HL-60/S4 treated with phorbol 12-myristate 13-acetate at 8.2 ng/mL for 4 days and 3 days (cell line): Measurements from ENCODE around the gene BAD.
"Not testable (repeated sequence)": the region's sequence is repeated elsewhere in the genome, so short reads cannot be mapped to it uniquely, and the experiment has no call there.

Source experiments
- in situ Hi-C: fragments of 300-500 bp; cut with MboI; formaldehyde crosslinking; loops from 2 replicates; pipeline ENCODE4 v1.15.0; 2022; ENCODE audit warnings: low sequenced_read_pairs

The BAD gene

GRCh38 chr11:64315667-64316526 lies 31.4 kb upstream of the BAD start:
- in situ Hi-C loops: not testable (repeated sequence)

DNA sequence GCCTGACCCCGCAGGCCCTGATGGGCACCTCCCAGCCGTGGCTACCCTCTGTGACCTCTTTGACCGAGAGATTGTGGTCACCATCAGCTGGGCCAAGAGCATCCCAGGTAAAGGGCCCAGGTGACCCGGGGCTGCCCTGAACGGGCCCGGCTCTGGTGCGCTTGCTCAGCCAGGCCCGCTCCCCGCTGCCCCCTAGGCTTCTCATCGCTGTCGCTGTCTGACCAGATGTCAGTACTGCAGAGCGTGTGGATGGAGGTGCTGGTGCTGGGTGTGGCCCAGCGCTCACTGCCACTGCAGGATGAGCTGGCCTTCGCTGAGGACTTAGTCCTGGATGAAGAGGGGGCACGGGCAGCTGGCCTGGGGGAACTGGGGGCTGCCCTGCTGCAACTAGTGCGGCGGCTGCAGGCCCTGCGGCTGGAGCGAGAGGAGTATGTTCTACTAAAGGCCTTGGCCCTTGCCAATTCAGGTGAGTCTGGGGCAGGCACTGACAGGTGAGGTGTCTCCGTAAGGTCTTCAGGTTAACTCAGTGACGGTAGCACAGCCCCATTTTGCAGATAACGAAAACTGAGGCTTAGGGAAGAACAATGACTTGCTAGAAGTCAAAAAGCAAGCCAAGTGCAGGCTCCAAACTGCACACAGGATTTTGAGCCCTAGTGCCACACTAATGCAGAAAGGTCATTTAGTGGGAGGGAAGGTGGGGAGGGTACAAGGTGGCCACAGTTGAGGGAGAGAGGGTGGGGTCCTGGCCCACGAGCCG lies 30.5 kb upstream of the BAD start:
- in situ Hi-C loops: no loop called here

- in situ Hi-C loops: no loop called here
Measured at GRCh38 chr11:64314146-64314804, 29.8 kb upstream of the BAD start.

DNA sequence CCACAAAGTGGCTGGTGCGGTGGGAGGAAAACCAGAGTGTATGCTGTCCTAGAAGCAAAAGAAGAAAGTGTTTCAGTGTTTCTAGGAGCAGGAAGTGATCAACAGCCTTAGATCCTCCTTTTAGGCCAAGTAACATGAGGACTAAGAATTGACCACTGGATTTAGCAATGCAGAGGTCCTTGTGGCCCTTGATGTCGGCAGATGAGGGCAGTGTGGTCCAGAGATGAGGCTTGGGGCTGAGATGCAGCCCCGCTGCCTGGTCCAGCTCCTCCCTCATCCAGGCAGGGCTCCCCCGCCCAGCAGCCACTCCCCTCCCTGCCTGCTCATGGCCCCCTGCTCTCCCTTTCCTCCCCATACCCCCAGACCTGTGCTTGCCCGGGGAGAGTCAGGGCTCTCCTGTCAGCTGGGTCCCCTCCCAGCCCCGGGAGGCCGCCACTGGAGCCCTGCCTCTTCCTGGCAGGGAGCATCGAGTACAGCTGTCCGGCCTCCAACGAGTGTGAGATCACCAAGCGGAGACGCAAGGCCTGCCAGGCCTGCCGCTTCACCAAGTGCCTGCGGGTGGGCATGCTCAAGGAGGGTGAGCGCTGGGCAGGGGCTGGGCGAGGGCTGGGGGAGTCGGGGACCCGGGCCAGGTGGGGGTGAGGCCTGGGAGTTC lies 29.2 kb upstream of the BAD start:
- in situ Hi-C loops: no loop called here

DNA sequence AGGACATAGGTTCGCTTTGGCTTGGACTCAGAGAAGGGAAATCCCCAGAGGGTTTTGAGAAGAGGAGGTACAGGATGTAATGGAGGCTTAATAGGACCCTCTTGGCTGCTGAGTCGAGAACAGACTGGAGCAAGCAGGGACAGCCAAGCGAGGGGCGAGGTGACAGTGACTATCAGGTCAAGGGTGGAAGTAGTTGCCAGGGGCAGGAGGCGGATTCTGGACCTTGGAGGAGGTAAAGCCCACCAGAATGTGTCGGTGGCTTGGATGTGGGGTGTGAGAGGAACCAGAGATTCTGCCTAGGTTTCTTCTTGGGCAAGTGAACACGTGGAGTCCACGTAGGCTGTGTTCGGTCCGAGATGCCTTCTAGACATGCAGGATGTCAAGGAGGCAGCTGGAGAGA lies 28.5 kb upstream of the BAD start:
- in situ Hi-C loops: no loop called here

- in situ Hi-C loops: not testable (repeated sequence)
Measured at GRCh38 chr11:64307795-64308194, 23.3 kb upstream of the BAD start.

GRCh38 chr11:64306876-64307622 lies 22.6 kb upstream of the BAD start:
- in situ Hi-C loops: no loop called here

DNA sequence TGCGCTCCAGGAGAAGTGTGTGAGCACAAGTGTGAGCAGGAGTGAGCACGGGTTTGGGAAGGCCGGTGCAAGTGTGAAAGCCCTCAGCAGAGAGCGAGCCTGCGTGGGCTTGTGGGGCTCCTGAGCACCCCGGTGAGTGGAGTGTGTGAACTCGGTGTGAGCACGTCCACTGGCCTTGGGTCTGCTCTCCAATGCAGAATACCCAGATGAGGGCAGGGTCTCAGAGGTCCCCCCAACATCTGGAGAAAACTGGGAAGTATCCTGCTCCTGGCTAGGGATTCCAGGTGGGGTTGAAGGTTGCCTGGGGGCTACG lies 22.1 kb upstream of the BAD start:
- in situ Hi-C loops: no loop called here

- in situ Hi-C loops: no loop called here
Measured at GRCh38 chr11:64305691-64306562, 21.5 kb upstream of the BAD start.

DNA sequence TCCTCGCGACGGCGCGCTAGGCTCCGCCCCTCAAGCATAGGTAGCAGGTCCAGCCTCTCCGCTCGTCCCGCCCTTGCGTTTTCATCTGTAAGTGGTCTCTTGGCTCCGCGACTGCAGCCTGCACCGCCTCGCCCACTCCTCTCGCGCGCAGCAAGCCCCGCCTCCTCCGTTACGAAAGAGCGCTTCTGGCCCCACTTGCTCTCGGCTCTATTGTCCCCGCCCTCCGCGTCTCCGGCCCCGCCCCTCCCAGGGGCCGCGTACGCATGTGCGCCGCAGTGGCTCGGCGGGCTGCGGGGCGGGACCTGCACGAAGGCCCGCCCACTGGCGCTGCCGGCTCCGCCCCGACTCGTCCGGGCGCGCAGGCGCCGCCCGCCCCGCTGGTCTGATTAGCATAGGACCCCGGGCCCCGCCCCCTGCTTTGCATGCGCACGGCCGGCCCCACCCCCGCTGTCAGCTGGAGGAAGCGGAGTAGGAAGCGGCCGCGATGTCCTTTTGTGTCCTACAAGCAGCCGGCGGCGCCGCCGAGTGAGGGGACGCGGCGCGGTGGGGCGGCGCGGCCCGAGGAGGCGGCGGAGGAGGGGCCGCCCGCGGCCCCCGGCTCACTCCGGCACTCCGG lies 20.7 kb upstream of the BAD start, which contains the start of gene ESRRA:
TSS of gene ESRRA (plus strand) at position 450 of the 616 bp plus-strand sequence. CDS start 1,656 bp downstream, outside the sequence.
- in situ Hi-C loops: no loop called here

DNA sequence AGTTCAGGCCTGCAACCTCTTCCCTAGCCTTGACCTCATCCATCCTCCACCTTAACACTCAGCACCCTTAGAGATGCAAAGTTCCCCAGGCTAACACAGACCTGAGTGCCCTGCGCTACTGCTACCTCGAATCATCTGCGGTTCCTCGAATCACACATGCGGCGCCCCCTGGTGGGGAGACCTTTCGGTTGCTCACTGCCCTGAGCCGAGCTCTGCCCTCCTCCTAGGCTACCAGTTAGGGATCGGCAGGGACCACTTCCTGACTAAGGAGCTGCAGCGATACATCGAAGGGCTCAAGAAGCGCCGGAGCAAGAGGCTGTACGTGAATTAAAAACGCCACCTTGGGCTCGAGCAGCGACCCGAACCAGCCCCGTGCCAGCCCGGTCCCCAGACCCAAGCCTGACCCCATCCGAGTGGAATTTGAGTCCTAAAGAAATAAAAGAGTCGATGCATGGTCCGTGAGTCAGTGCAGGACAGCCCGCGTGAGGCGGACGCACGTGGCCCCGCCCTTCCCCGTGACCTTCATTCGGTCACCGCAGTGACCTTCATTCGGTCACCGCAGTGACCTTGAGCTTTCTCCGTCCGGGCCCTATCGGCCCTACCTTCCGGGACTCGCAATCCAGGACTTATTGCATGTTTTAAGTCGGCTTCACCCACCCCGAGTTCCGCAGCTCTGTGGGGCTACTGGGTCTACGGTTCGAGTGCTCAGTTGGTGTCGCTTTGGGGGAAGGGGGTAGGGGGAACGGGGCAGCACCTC lies 20.0 kb upstream of the BAD start:
- in situ Hi-C loops: no loop called here

DNA sequence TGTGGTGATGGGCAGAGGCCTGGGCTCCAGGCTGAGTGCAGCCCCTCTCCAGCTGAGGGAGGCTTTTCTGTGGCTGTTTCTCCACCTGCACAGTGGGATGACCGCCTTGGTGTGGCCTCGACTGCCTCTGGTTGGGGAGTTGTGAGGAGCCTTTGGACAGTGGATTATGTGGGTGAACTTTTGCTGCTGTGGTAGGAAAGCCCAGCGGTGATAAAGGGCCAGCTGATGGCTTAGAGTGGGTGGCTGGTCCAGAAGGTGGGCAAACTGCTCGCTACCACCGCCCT lies 19.5 kb upstream of the BAD start:
- in situ Hi-C loops: no loop called here

- in situ Hi-C loops: no loop called here
Measured at GRCh38 chr11:64303109-64304031, 18.9 kb upstream of the BAD start.

- in situ Hi-C loops: no loop called here
Measured at GRCh38 chr11:64299847-64300648, 15.6 kb upstream of the BAD start, which contains the start of gene CATSPERZ. Gene CATSPERZ, plus strand, starts transcription at chr11:64300358. Its CDS starts 53 bp downstream, at chr11:64300411.

DNA sequence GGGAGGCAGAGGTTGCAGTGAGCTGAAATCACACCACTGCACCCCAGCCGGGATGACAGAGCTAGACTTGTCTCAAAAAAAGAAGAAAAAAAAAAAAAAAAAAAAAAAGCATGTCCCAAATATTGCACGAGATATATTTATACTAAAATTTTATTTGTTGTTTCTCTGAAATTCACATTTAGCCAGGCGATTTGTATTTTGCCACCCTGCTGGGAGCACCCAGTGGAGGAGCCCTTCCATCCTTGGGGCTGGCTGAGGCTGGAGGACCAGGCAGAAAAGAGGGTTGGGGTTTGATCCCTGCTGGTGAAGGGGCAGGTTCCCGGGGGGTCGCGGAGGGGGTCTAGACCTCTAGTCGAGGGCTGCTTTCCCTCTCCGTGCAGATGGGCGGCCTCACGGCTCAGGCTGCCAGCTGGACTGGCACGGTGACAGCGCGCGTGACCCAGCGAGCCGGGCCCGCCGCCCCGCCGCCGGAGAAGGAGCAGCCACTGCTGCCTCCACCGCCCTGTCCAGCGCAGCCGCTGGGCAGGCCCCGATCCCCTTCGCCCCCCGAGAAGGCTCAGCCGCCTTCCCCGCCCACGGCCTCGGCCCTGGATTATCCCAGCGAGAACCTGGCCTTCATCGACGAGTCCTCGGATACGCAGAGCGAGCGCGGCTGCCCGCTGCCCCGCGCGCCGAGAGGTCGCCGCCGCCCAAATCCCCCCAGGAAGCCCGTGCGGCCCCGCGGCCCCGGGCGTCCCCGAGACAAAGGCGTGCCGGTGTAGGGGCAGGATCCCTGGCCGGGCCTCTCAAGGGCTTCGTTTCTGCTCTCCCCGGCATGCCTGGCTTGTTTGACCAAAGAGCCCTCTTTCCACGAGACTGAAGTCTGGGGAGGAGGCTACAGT lies 14.7 kb upstream of the BAD start:
- in situ Hi-C loops: no loop called here
